Chondrocyte (in vitro differentiated cells): ENCODE results near the gene CBFA2T2. TPM values are rescaled to one million over a fixed set of nuclear protein-coding genes. Genes with fewer than 3 reads are reported as not detected.

ENCODE experiments used
- DNase-seq: peaks from one replicate; pipeline ENCODE4 v3.0.0; 2021; ENCODE audit warnings: mixed read lengths, low spot score
- H3K27ac Mint-ChIP-seq: one replicate; pipeline ENCODE4 v1.8.0; 2021; ENCODE audit warnings: mild to moderate bottlenecking, moderate library complexity, mixed read lengths; ENCODE audit not compliant: unreplicated experiment
- H3K27me3 Mint-ChIP-seq: 2 replicates; pipeline ENCODE4 v1.8.0; 2021; ENCODE audit warnings: low read depth, mixed read lengths
- H3K36me3 Mint-ChIP-seq: 2 replicates; pipeline ENCODE4 v1.8.0; 2021; ENCODE audit warnings: low read depth, mixed read lengths
- H3K4me1 Mint-ChIP-seq: 2 replicates; pipeline ENCODE4 v1.8.0; 2021; ENCODE audit warnings: low read depth, mild to moderate bottlenecking, mixed read lengths
- H3K4me3 Mint-ChIP-seq: one replicate; pipeline ENCODE4 v1.8.0; 2021; ENCODE audit warnings: mild to moderate bottlenecking, moderate library complexity, mixed read lengths; ENCODE audit not compliant: unreplicated experiment
- H3K9me3 Mint-ChIP-seq: 2 replicates; pipeline ENCODE4 v1.8.0; 2021; ENCODE audit warnings: low read depth, mixed read lengths
- CTCF ChIP-seq: fragments of 200-600 bp; sonication (generic); IDR thresholded peaks from 2 replicates; pipeline ENCODE4 v1.5.0; 2021; ENCODE audit warnings: antibody characterized with exemption, mild to moderate bottlenecking, moderate library complexity
- total RNA-seq: library from RNA; stranded (reverse); gene quantifications from 3 replicates; pipeline ENCODE4 v1.2.1, GENCODE V29; 2021

CBFA2T2 gene
- total RNA-seq, 1 donor from 2014 or later, result 23.5 TPM

- Mint-ChIP-seq H3K4me3 (peak overlapping the region; percentile 90), H3K27me3 (no peaks in the 10 kb centered on the region), H3K4me1 (peaks cover 19% of the 10 kb centered on the region), H3K36me3 (no peaks in the 10 kb centered on the region), H3K9me3 (no peaks in the 10 kb centered on the region), H3K27ac (peak overlapping the region; percentile 80)
- TF ChIP-seq CTCF, result no peak
- no peak for DNase-seq
These were observed 197.1 kb downstream of the CBFA2T2 start for GRCh38 chr20:33686984-33687366.

- no peak for DNase-seq
- Mint-ChIP-seq H3K4me3 (no peak overlapping the region), H3K27me3 (no peaks in the 10 kb centered on the region), H3K36me3 (no peaks in the 10 kb centered on the region), H3K27ac (no peak overlapping the region), H3K9me3 (no peaks in the 10 kb centered on the region), H3K4me1 (peaks cover 18% of the 10 kb centered on the region)
- no peak for TF ChIP-seq CTCF
These were observed 197.5 kb downstream of the CBFA2T2 start for GRCh38 chr20:33687370-33687915.

- TF ChIP-seq CTCF, result no peak
- no peak for DNase-seq
- Mint-ChIP-seq H3K27ac (no peak overlapping the region), H3K36me3 (no peaks in the 10 kb centered on the region), H3K9me3 (no peaks in the 10 kb centered on the region), H3K4me3 (no peak overlapping the region), H3K27me3 (no peaks in the 10 kb centered on the region), H3K4me1 (peaks cover 18% of the 10 kb centered on the region)
These were observed 198.4 kb downstream of the CBFA2T2 start for GRCh38 chr20:33687993-33688937.

- Mint-ChIP-seq H3K27ac (no peak overlapping the region), H3K27me3 (no peaks in the 10 kb centered on the region), H3K4me3 (no peak overlapping the region), H3K36me3 (no peaks in the 10 kb centered on the region), H3K4me1 (peaks cover 18% of the 10 kb centered on the region), H3K9me3 (no peaks in the 10 kb centered on the region)
- no peak for DNase-seq
- TF ChIP-seq CTCF, result no peak
These were observed 199.1 kb downstream of the CBFA2T2 start for GRCh38 chr20:33688938-33689424.

- no peaks in the 10 kb centered on the region for H3K36me3 Mint-ChIP-seq
- no peak for DNase-seq
- no peaks in the 10 kb centered on the region for H3K9me3 Mint-ChIP-seq
- H3K27ac Mint-ChIP-seq, result no peak overlapping the region
- no peak overlapping the region for H3K4me3 Mint-ChIP-seq
- no peak for TF ChIP-seq CTCF
- H3K4me1 Mint-ChIP-seq, result peaks cover 18% of the 10 kb centered on the region
- no peaks in the 10 kb centered on the region for H3K27me3 Mint-ChIP-seq
These were observed 199.6 kb downstream of the CBFA2T2 start for GRCh38 chr20:33689493-33689892.
